ENCODE results near the gene LRBA.

LRBA gene

DNA sequence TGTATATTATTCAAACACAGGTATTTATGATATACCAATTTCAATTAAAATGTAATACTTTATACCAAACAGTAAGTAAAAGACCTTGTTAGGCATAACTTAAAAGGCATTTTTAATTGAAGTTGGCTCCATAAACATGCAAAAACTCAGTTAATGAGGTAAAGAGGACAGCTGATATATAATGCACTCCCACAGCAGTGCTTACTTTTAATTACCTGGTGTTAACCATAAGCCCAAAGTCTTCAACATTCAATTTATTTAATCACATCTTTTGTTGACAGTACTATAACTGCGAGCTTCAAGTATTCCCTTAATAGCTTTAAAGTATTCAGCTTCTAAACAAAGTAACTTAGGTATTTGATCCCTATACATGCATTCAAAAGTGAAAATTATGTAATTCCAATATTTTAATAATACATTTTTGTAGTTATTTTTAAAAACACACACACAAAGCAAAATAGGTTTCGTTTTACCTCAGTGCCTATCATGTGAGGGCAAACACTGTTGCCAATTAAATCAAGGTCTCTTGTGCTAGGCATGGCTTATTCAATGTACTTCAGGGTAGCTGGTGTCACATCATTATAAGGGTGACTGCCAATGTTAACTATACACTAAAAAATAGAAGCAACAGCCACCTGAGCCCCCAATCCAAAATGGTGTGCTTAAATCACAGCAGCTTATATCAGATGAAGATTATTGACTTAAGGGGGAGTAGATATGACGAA is 197.1 kb downstream of the LRBA start:
- TF ChIP-seq, protein P1, sequence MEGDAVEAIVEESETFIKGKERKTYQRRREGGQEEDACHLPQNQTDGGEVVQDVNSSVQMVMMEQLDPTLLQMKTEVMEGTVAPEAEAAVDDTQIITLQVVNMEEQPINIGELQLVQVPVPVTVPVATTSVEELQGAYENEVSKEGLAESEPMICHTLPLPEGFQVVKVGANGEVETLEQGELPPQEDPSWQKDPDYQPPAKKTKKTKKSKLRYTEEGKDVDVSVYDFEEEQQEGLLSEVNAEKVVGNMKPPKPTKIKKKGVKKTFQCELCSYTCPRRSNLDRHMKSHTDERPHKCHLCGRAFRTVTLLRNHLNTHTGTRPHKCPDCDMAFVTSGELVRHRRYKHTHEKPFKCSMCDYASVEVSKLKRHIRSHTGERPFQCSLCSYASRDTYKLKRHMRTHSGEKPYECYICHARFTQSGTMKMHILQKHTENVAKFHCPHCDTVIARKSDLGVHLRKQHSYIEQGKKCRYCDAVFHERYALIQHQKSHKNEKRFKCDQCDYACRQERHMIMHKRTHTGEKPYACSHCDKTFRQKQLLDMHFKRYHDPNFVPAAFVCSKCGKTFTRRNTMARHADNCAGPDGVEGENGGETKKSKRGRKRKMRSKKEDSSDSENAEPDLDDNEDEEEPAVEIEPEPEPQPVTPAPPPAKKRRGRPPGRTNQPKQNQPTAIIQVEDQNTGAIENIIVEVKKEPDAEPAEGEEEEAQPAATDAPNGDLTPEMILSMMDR (IDR thresholded peaks at IDR 0.05; ENCODE audit: insufficient read depth, low read depth, low read length, missing control alignments), result no peak
- no peak overlapping the region for H3K4me3 ChIP-seq (ENCODE audit: low read length)
- DNase-seq (ENCODE audit: low read depth), result no peak

DNA sequence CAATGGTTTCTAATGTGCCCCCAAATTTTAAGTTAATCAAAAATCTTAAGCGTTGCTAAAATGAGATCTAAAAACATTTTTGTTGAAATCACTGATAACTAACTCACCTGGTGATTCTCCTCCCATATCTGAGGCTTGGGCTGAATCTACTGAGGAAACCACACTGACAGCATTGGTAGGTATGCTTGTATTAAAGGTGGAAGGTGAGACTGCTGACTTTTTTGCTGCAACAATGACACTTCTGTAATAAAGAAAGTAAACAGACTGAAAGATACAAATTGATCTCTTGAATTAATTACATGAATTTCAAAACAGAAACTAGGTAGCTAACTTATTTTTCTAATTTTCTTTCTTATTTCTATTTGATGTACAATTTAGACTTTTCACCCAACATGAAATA is 198.1 kb downstream of the LRBA start:
- H3K4me3 ChIP-seq (ENCODE audit: low read length), result no peak overlapping the region
- TF ChIP-seq, protein P1 (IDR thresholded peaks at IDR 0.05; ENCODE audit: insufficient read depth, low read depth, low read length, missing control alignments), result no peak
- no peak for DNase-seq (ENCODE audit: low read depth)

DNA sequence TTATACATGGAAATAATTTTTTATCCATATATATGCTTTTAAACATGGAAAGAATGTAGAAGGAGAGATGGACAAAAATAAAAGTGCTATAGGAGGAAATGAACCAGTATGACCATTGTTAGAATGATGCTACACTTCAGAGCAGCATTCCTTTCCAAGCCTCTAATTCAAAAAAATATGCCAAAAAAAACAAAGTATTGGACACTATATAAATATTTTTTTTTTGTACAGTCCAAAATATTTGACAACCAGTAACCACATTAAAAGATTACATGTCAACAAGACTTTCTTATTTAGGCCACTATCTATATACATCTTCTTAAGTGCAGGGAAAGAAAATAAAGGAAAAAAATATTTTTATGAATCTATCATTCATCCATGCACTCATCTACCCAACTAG is 198.6 kb downstream of the LRBA start:
- DNase-seq (ENCODE audit: low read depth), result no peak
- TF ChIP-seq, protein P1 (IDR thresholded peaks at IDR 0.05; ENCODE audit: insufficient read depth, low read depth, low read length, missing control alignments), result no peak
- H3K4me3 ChIP-seq (ENCODE audit: low read length), result no peak overlapping the region

DNA sequence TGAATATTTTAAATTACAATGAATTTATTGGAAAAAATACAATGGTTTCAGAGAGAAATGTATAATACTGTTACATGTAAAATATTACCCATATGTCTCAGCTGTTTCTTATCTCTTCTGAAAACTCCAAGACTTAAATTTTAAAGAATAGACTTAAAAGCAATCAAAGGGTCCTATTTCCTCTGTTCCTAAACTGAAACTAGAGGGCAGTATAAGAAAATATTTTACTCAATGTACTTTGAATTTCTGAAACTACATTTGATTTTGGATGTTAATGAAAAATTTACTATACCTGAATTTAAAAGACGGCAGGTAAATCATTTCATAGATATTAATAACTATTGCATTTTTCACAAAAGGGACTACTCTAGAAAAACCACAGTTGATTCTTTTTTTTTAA is 200.2 kb downstream of the LRBA start:
- DNase-seq (ENCODE audit: low read depth), result no peak
- TF ChIP-seq, protein P1 (IDR thresholded peaks at IDR 0.05; ENCODE audit: insufficient read depth, low read depth, low read length, missing control alignments), result no peak
- no peak overlapping the region for H3K4me3 ChIP-seq (ENCODE audit: low read length)

DNA sequence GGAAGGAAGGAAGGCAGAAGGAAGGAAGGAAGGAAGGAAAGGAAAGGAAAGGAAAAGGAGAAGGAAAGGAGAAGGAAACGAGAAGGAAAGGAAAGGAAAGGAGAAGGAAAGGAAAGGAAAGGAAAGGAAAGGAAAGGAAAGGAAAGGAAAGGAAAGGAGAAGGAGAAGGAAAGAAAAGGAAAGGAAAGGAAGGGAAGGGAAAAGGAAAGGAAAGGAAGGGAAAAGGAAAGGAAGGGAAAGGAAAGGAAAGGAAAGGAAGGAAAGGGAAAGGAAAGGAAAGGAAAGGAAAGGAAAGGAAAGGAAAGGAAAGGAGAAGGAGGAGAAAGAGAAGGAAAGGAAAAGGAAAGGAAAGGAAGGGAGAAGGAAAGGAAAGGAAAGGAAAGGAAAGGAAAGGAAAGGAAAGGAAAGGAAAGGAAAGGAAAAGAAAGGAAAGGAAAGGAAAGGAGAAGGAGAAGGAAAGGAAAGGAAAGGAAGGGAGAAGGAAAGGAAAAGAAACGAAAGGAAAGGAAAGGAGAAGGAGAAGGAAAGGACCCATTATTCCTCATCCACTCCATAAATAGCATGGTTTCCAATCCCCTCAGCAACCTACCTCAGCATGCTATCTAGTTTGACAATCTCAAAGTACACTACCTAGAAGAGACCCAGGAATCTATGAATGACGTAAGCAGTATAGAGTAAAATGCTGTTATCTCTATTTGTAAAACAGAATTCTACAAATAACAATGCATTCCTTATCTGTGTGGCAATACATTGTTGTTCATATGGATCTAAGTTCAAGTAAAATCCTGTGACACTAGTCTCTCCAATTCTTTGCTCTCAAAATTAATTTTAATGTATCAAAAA is 209.7 kb downstream of the LRBA start:
- no peak for DNase-seq (ENCODE audit: low read depth)
- TF ChIP-seq, protein P1 (IDR thresholded peaks at IDR 0.05; ENCODE audit: insufficient read depth, low read depth, low read length, missing control alignments), result no peak
- H3K4me3 ChIP-seq (ENCODE audit: low read length), result no peak overlapping the region

DNA sequence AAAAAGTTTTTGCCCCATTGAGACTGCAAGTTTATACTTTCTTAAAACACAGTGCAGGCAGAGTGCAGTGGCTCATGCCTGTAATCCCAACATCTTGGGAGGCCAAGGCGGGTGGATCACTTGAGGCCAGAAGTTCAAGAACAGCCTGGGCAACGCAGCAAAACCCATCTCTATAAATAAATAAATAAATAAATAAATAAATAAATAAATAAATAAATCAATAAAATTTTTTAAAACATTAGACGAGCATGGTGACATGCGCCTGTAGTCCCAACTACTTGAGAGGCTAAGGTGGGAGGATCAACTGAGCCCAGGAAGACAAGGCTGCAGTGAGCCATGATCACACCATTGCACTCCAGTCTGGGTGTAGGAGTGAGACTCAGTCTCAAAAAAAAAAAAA is 213.3 kb downstream of the LRBA start:
- no peak for DNase-seq (ENCODE audit: low read depth)
- H3K4me3 ChIP-seq (ENCODE audit: low read length), result no peak overlapping the region
- TF ChIP-seq, protein P1 (IDR thresholded peaks at IDR 0.05; ENCODE audit: insufficient read depth, low read depth, low read length, missing control alignments), result no peak
